ENCODE data around the gene ANO6. TPM values are rescaled to one million over a fixed set of nuclear protein-coding genes. Genes with fewer than 3 reads are reported as not detected.
A peak's percentile ranks its signal among the peaks of the same experiment; 100 is the strongest.

The ANO6 gene
- total and polyA plus RNA-seq, 2 of the 4 experiments (the other 2 are of a cell fraction): 21.6 to 41.0 TPM

DNA sequence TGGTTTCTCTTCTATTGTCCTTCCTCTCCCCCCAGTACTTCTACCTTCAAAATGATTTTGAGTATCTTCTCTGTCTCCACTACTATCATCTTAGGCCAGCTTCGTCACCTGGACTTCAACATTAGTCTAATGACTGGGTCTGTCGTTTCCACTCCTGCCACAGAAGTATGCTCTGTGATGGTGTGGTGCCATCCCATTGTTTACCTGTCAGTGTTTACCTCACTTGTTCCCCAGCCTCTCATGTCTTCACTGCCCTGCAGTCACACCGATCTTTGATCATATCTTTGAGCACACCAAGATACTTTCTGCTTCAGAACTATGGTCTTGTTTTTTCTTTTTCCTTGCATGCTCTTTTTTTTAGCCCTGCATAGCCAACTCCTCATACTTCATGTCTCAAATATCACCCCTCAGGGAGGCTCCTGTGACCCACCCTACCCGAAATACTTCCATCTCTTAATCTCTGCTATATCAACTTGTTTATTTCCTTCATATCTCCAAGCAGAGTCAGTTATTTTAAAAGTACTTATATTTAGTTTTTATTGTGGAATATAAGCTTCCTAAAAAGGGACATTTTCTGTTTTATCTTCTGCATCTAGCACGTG lies 60.4 kb downstream of the ANO6 start (continued):
- TF ChIP-seq RAD21 (IDR thresholded peaks at IDR 0.05; ENCODE audit: low read length): no peak

GRCh38 chr12:45278447-45278846 lies 62.6 kb downstream of the ANO6 start:
- dilution Hi-C loops (cut with HindIII; ENCODE audit: low sequenced_read_pairs, unreplicated experiment) (no loop called here), intact Hi-C loops (cut with micrococcal nuclease) (no loop called here), in situ Hi-C loops (cut with MboI; ENCODE audit: low sequenced_read_pairs) (no loop called here)
- CTCF ChIA-PET: no interaction called here
- Histone ChIP-seq H2AFZ (replicated peaks; ENCODE audit: low read length, poor library complexity) (no peak overlapping the region), H3K27ac (ENCODE audit: insufficient read depth, low read length) (no peak overlapping the region), H3K18ac (ENCODE audit: low read depth, low read length) (no peak overlapping the region), H3K4ac (ENCODE audit: low read depth, low read length) (no peak overlapping the region), H3K9ac (ENCODE audit: low read depth, low read length) (no peak overlapping the region), H2BK120ac (ENCODE audit: low read depth, low read length) (no peak overlapping the region), H3K23ac (ENCODE audit: low read depth, low read length) (0 out of 2 replicates have a peak overlapping the region, but pooled peaks have one; percentile 9), H3K4me2 (ENCODE audit: low read depth, low read length) (no peak overlapping the region), H3K4me3 (ENCODE audit: insufficient read depth, low read depth, low read length) (no peak overlapping the region), H2BK20ac (ENCODE audit: low read depth, low read length) (no peak overlapping the region), H4K20me1 (ENCODE audit: insufficient read depth, low read length) (no peaks in the 10 kb centered on the region), H2AK9ac (replicated peaks; ENCODE audit: low read depth, low read length, poor library complexity) (no peak overlapping the region), H3K14ac (replicated peaks; ENCODE audit: low read depth, low read length) (peak overlapping the region; percentile 9; the same call in 1 of the 2 replicates), H4K8ac (ENCODE audit: low read depth in 2 of 2, low read length in 2 of 2) (no peak overlapping the region), H4K5ac (ENCODE audit: low read depth, low read length) (no peak overlapping the region), H3K9me3 (ENCODE audit: control insufficient read depth, insufficient read depth, low read length) (no peaks in the 10 kb centered on the region), H2BK5ac (ENCODE audit: low read depth, low read length, poor library complexity, severe bottlenecking) (no peak overlapping the region), H3K36me3 (ENCODE audit: control insufficient read depth, insufficient read depth, low read length) (peaks cover 3% of the 10 kb centered on the region), H3K56ac (ENCODE audit: extremely low read depth, insufficient read depth, low read length) (no peak overlapping the region), H2BK15ac (ENCODE audit: low read depth, low read length) (no peak overlapping the region), H2AK5ac (ENCODE audit: low read depth, low read length) (no peak overlapping the region), H3K9me1 (ENCODE audit: insufficient read depth, low read length) (peaks cover 20% of the 10 kb centered on the region), H4K91ac (ENCODE audit: insufficient read depth, low read depth, low read length) (no peak overlapping the region), H3K79me1 (ENCODE audit: low read depth in 1 of 2, low read length in 2 of 2) (peaks cover 42 to 72% of the 10 kb centered on the region in 2 experiments), H3K4me1 (ENCODE audit: control insufficient read depth, insufficient read depth, low read length) (peaks cover 16% of the 10 kb centered on the region), H3K27me3 (ENCODE audit: control insufficient read depth, insufficient read depth, low read length) (no peaks in the 10 kb centered on the region)
- POLR2A ChIA-PET (ENCODE audit: unreplicated experiment): no interaction called here
- no TSS peak for BruUV-seq (replicated peaks)
- no CpG with 5 or more reads among the region's 1 CpG for WGBS, 2 experiments (ENCODE audit: extremely low coverage in 2 of 2, insufficient read length in 1 of 2)
- no peak for ATAC-seq (ENCODE audit: low read depth)
- TF ChIP-seq CEBPB (IDR thresholded peaks at IDR 0.05; ENCODE audit: low read depth, low read length) (peak; percentile 62), MAZ (IDR thresholded peaks at IDR 0.05; ENCODE audit: borderline replicate concordance, low read depth, low read length) (no peak), BHLHE40 (IDR thresholded peaks at IDR 0.05; ENCODE audit: low read depth, low read length) (no peak), POLR2A (IDR thresholded peaks at IDR 0.05; ENCODE audit: low read depth, low read length) (no peak)
- no peak for DNase-seq

All from IMR-90 (cell line).